Kidney (tissue), 14 donors: ENCODE data around the gene HOXB3. TPM values are rescaled to one million over a fixed set of nuclear protein-coding genes. Genes with fewer than 3 reads are reported as not detected.

Source experiments
- DNase-seq, 5 donors: peaks; one replicate each; pipeline ENCODE4 v3.0.0-alpha.2; 2013 to 2020
- FAIRE-seq: peaks from 2 replicates; lab custom pipeline; 2012; peaks lifted over from hg19 to GRCh38; lab: Jason Lieb, UNC
- H3K27ac ChIP-seq, 2 donors: one replicate each; pipeline ENCODE4 v1.7.0; 2013; ENCODE audit warnings: low read depth in 2 of 2, low read length in 2 of 2, inconsistent platforms in 1 of 2
- H3K27me3 ChIP-seq: one replicate; pipeline ENCODE4 v1.7.1; 2013; ENCODE audit warnings: low read length, inconsistent platforms; ENCODE audit not compliant: control insufficient read depth, insufficient read depth
- H3K36me3 ChIP-seq, 3 donors: one replicate each; pipeline versions ENCODE4 v1.7.0 to v1.7.1; 2013; ENCODE audit warnings: low read length in 3 of 3, control low read depth in 1 of 3, inconsistent platforms in 1 of 3; ENCODE audit not compliant: insufficient read depth in 3 of 3, control insufficient read depth in 2 of 3
- H3K4me1 ChIP-seq, 3 donors: one replicate each; pipeline versions ENCODE4 v1.7.0 to v1.7.1; 2013; ENCODE audit warnings: low read length in 3 of 3, inconsistent platforms in 1 of 3, low read depth in 1 of 3; ENCODE audit not compliant: control insufficient read depth in 2 of 3, insufficient read depth in 2 of 3
- H3K4me3 ChIP-seq, 3 donors: one replicate each; pipeline versions ENCODE4 v1.7.0 to v1.8.1; 2013; ENCODE audit warnings: low read length in 3 of 3, control low read depth in 1 of 3, inconsistent platforms in 1 of 3
- H3K9ac ChIP-seq, 3 donors: one replicate each; pipeline versions ENCODE4 v1.7.0 to v1.7.1; 2013; ENCODE audit warnings: low read length in 3 of 3, control low read depth in 1 of 3, inconsistent platforms in 1 of 3
- H3K9me3 ChIP-seq, 3 donors: one replicate each; pipeline versions ENCODE4 v1.7.0 to v1.7.1; 2013; ENCODE audit warnings: low read length in 3 of 3, control low read depth in 1 of 3, inconsistent platforms in 1 of 3; ENCODE audit not compliant: control insufficient read depth in 2 of 3, insufficient read depth in 1 of 3
- CTCF ChIP-seq: IDR thresholded peaks from 3 replicates; pipeline ENCODE4 v1.5.1; 2012; ENCODE audit warnings: mild to moderate bottlenecking, moderate library complexity, borderline replicate concordance; ENCODE audit not compliant: insufficient read depth; ENCODE audit errors: extremely low read depth
- intact Hi-C: fragments of 100-400 bp; cut with DNase I; formaldehyde crosslinking; loops from one replicate; pipeline ENCODE4 v1.11.1; 2022
- polyA plus RNA-seq: library from polyadenylated mRNA; stranded (reverse); fragments of 350-450 nt; fragmentation: Illumina TruSeq; extraction: RNeasy Lipid Tissue Mini Kit (QIAGEN cat#74804); gene quantifications from one replicate; pipeline ENCODE4 v1.2.3, GENCODE V29; 2014; ENCODE audit warnings: low read depth, low replicate concordance; ENCODE audit not compliant: insufficient read depth
- total RNA-seq: library from RNA; stranded (reverse); fragmentation: NEBNext Ultra II Directional; extraction: Animal tissue kit (Norgen Biotek cat#: 25700); gene quantifications from one replicate; pipeline ENCODE4 v1.2.1, GENCODE V29; 2021
- donor health status: control.
- donor health status: control.
- donor health status: control.
- donor health status: control.
- donor health status: control.
- donor health status: DM: yes; HTN: yes; CAD: no.
- donor health status: Normal renal cell carcinoma (clear cell type).

Gene HOXB3
- total and polyA plus RNA-seq, 2 donors from 2014 or later: 12.1 to 99.0 TPM

GRCh38 chr17:48545022-48545375 lies 45.0 kb downstream of the HOXB3 start, which contains the start of gene HOXB2:
TSS of gene HOXB2 (minus strand) at chr17:48545109. CDS start at chr17:48544911, 198 bp downstream.
- no peaks in the 10 kb centered on the region for H3K27me3 ChIP-seq
- no peak for FAIRE-seq
- intact Hi-C loops: no loop called here

GRCh38 chr17:48544349-48545021 lies 45.6 kb downstream of the HOXB3 start:
- H3K9me3 ChIP-seq: no peaks in the 10 kb centered on the region
- FAIRE-seq: no peak
- peak; percentile 88 to 96 (median 93) for DNase-seq
- TF ChIP-seq CTCF: no peak
- H3K4me1 ChIP-seq: peaks cover 9 to 32% (median 27%) of the 10 kb centered on the region in 3 donors
- H3K9ac ChIP-seq: peak overlapping the region; percentile 91 to 99 (median 92)
- H3K27ac ChIP-seq: peak overlapping the region; percentile 95 to 96
- intact Hi-C loops: loop anchor here (5.0 kb wide), 1 partner anchor 33 kb away; the partner anchor contains the start of gene HOXB4
- H3K4me3 ChIP-seq: peak overlapping the region; percentile 85 to 89 (median 86)
- H3K36me3 ChIP-seq: no peaks in the 10 kb centered on the region
- H3K27me3 ChIP-seq: no peaks in the 10 kb centered on the region

More at GRCh38 chr17:48545022-48545375, 45.0 kb downstream of the HOXB3 start, which contains the start of gene HOXB2:
- DNase-seq: peak in 4 of 5 donors; percentile 81 to 89 (median 85)
- H3K27ac ChIP-seq: peak within 1 kb of the TSS; percentile 95 to 96
- H3K4me1 ChIP-seq: peaks cover 9 to 32% (median 27%) of the 10 kb centered on the region in 3 donors
- peaks cover 0 to 3% (median 2%) of the 10 kb centered on the region in 3 donors for H3K36me3 ChIP-seq
- no peaks in the 10 kb centered on the region for H3K9me3 ChIP-seq
- no peak for TF ChIP-seq CTCF
- peak within 1 kb of the TSS; percentile 85 to 89 (median 86) for H3K4me3 ChIP-seq
- H3K9ac ChIP-seq: peak within 1 kb of the TSS; percentile 91 to 99 (median 92)

- FAIRE-seq: no peak
- peaks cover 9 to 32% (median 29%) of the 10 kb centered on the region in 3 donors for H3K4me1 ChIP-seq
- no peaks in the 10 kb centered on the region for H3K27me3 ChIP-seq
Observed at GRCh38 chr17:48543854-48544348, 46.1 kb downstream of the HOXB3 start.

More at GRCh38 chr17:48543854-48544348, 46.1 kb downstream of the HOXB3 start:
- no peak for TF ChIP-seq CTCF
- Histone ChIP-seq H3K9ac (peak overlapping the region; percentile 91 to 99 (median 92)), H3K36me3 (no peaks in the 10 kb centered on the region), H3K9me3 (no peaks in the 10 kb centered on the region), H3K27ac (peak overlapping the region; percentile 95 to 96), H3K4me3 (peak overlapping the region; percentile 85 to 89 (median 86))
- intact Hi-C loops: loop anchor here (5.0 kb wide), 1 partner anchor 33 kb away; the partner anchor contains the start of gene HOXB4
- peak in 1 of 5 donors; percentile 63 for DNase-seq
